Thyroid gland (tissue), 4 donors: ENCODE results near the gene EEF1A1. TPM values are rescaled to one million over a fixed set of nuclear protein-coding genes. Genes with fewer than 3 reads are reported as not detected.

ENCODE experiments used
- DNase-seq, 2 donors: peaks; one replicate each; pipeline ENCODE4 v3.0.0-alpha.2; 2019
- H3K27ac ChIP-seq, 3 donors: fragments of 200-600 bp; sonication (generic); 1 replicate in 2 of 3; 2 replicates in 1 of 3; pipeline ENCODE4 v1.5.1; 2016 to 2019; ENCODE audit warnings: mild to moderate bottlenecking in 1 of 3, moderate library complexity in 1 of 3
- H3K27me3 ChIP-seq: fragments of 200-600 bp; sonication (generic); one replicate; pipeline ENCODE4 v1.5.1; 2019
- H3K36me3 ChIP-seq, 2 donors: fragments of 200-600 bp; sonication (generic); one replicate each; pipeline ENCODE4 v1.5.1; 2016 to 2019
- H3K4me1 ChIP-seq, 2 donors: fragments of 200-600 bp; sonication (generic); one replicate each; pipeline ENCODE4 v1.5.1; 2017 to 2019
- H3K4me3 ChIP-seq, 3 donors: fragments of 200-600 bp; sonication (generic); replicated peaks in 1 of 3; 1 replicate in 2 of 3; 2 replicates in 1 of 3; pipeline ENCODE4 v1.5.1; 2016; ENCODE audit warnings: mild to moderate bottlenecking in 1 of 3
- H3K9me3 ChIP-seq: fragments of 200-600 bp; sonication (generic); one replicate; pipeline ENCODE4 v1.5.1; 2017
- CTCF ChIP-seq, 6 experiments: fragments of 200-600 bp in 3 of 6; fragments of 450-650 bp in 3 of 6; sonication (generic) in 3 of 6; IDR thresholded peaks; one replicate each; pipeline ENCODE4 v1.5.1; 2016 to 2019; ENCODE audit warnings: antibody characterized with exemption in 6 of 6, mild to moderate bottlenecking in 2 of 6, inconsistent platforms in 1 of 6, moderate library complexity in 1 of 6
- POLR2A ChIP-seq, 2 donors: fragments of 450-650 bp; IDR thresholded peaks; one replicate each; pipeline ENCODE4 v1.6.1; 2017; ENCODE audit warnings: antibody characterized with exemption in 2 of 2, mild to moderate bottlenecking in 2 of 2, moderate library complexity in 1 of 2
- WGBS, 2 donors: methylation state at CpG; one replicate each; pipeline ENCODE4 v1.1.5; 2017; 5-methylcytosine and 5-hydroxymethylcytosine counted together
- intact Hi-C: fragments of 100-400 bp; cut with DNase I; formaldehyde crosslinking; loops from one replicate; pipeline ENCODE4 v1.15.1; 2023
- total RNA-seq, 4 donors: library from RNA; depleted of rRNA; stranded (reverse); fragments of >200 nt; gene quantifications; one replicate each; pipeline ENCODE4 v1.2.3, GENCODE V29; 2016

Gene EEF1A1
- total RNA-seq, 4 donors from 2014 or later, result 9,141 to 11,705 (median 10,644) TPM

DNA sequence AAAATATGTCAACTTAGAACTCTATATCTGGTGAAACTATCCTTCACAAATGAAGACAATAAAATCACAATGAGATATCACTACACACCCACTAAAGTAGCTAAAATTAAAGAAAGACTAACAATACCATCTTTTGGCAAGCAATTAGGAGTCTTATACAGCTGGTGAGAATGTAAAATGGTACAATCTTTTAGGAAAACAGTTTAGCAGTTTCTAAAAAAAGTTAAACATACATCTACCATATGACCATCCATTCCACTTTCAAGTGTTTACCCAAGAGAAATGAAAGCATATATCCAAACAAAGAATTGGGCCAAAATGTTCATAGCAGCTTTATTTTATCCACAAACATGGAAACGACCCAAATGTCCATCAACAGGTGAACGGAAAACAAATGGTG, 13.8 kb upstream of the EEF1A1 start:
- Histone ChIP-seq H3K4me1 (no peaks in the 10 kb centered on the region), H3K27me3 (no peaks in the 10 kb centered on the region), H3K36me3 (no peaks in the 10 kb centered on the region), H3K27ac (no peak overlapping the region), H3K9me3 (no peaks in the 10 kb centered on the region), H3K4me3 (no peak overlapping the region)
- 77 to 83% methylated on average over 2 of the region's 2 CpGs for WGBS, 2 donors
- intact Hi-C loops, result no loop called here
- no peak for TF ChIP-seq CTCF (IDR thresholded peaks at IDR 0.05)
- TF ChIP-seq POLR2A (IDR thresholded peaks at IDR 0.05), result no peak
- DNase-seq, result no peak

DNA sequence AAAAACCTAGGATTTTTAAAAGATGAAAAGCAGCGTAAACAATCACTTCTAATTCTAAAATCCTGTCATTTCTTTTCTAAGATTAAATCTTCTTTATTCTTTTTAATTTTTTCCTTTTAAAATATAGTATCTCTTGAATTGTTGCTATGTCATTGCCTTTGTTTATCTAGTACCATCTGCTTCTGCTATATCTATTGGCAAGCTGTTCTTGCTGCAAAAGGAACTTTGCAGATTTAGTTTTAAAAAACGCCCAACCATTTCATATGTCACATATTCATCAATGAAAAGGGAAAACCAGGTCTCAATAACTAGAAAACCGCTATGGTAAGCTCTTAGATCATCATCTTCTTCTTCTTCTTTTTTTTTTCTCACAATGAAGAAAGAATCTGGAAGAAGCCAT, 11.5 kb upstream of the EEF1A1 start:
- Histone ChIP-seq H3K27me3 (no peaks in the 10 kb centered on the region), H3K4me1 (no peaks in the 10 kb centered on the region), H3K9me3 (no peaks in the 10 kb centered on the region), H3K36me3 (no peaks in the 10 kb centered on the region), H3K27ac (no peak overlapping the region), H3K4me3 (no peak overlapping the region)
- intact Hi-C loops, result no loop called here
- no peak for DNase-seq
- no peak for TF ChIP-seq POLR2A (IDR thresholded peaks at IDR 0.05)
- no peak for TF ChIP-seq CTCF (IDR thresholded peaks at IDR 0.05)
- 94% methylated on average over 3 of the region's 3 CpGs for WGBS, 2 donors

DNA sequence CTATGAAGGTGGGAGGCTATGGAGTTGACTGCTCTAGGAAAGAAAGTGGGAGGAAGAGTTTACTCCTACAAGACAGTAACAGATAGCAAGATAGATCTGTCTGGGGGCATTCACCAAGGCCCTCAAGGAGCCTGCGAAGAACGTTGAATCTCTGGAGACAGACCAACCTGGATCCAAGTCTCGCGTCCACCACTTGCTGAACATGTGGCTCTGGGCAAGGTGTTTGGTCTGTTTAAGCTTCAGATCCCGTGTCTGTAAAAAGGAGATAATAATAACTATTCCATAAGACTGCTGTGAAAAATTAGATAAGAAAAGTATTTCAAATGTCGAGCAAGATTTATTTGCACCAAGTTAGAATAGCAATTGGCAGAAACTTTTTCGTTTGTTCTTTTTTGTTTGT, 8.1 kb upstream of the EEF1A1 start:
- Histone ChIP-seq H3K4me3 (no peak overlapping the region), H3K27me3 (no peaks in the 10 kb centered on the region), H3K27ac (no peak overlapping the region), H3K9me3 (no peaks in the 10 kb centered on the region), H3K36me3 (no peaks in the 10 kb centered on the region), H3K4me1 (peaks cover 0 to 3% of the 10 kb centered on the region in 2 donors)
- intact Hi-C loops, result loop anchor here (10.0 kb wide), 1 partner anchor 46 kb away; no protein-coding TSS in a partner anchor
- DNase-seq, result no peak
- TF ChIP-seq POLR2A (IDR thresholded peaks at IDR 0.05), result no peak
- TF ChIP-seq CTCF (IDR thresholded peaks at IDR 0.05), result no peak
- WGBS, 2 donors, result 76 to 82% methylated on average over 7 of the region's 7 CpGs

GRCh38 chr6:73525546-73526330, 4.9 kb upstream of the EEF1A1 start:
- Histone ChIP-seq H3K27me3 (no peaks in the 10 kb centered on the region), H3K4me3 (no peak overlapping the region), H3K36me3 (no peaks in the 10 kb centered on the region), H3K4me1 (peaks cover 0 to 14% of the 10 kb centered on the region in 2 donors), H3K9me3 (no peaks in the 10 kb centered on the region), H3K27ac (no peak overlapping the region)
- DNase-seq, result no peak
- intact Hi-C loops, result loop anchor here (10.0 kb wide), 1 partner anchor 49 kb away; no protein-coding TSS in a partner anchor
- 96% methylated on average over 3 of the region's 3 CpGs for WGBS, 2 donors
- TF ChIP-seq POLR2A (IDR thresholded peaks at IDR 0.05), result no peak

DNA sequence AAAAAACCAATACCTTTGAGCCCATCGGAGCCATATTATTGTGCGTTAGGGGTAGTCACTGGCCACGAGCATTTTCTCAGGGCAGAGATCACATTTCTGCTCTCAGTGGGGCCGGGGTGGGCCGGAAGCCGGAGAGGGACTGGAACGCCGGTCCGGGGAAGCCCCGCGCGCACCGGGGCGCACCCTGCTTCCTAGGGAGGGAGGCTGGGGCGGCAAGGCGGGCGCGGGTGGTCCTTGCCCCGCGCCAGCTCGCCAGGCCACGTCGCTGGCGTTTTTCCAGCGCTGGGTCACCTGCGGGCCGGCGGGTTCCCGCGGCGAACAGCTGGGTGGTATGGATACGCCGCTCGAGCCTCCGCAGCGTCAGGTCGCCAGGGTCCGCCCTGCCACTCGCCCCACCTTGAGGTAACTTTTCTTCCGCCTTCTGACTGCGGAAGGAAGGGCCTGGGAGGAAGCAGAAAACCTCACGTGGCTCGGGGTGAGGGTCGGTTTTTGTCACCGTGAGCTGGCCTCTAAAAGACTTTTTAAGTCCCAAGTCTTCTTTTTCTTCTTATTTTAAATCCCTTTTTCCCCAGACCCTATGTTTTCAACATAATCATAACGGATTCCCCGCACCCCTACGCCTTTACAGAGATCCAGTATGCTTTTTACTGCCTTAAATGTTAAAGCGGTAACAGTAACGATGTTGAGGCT, 2.7 kb upstream of the EEF1A1 start:
- Histone ChIP-seq H3K9me3 (no peaks in the 10 kb centered on the region), H3K4me1 (peaks cover 7 to 19% of the 10 kb centered on the region in 2 donors), H3K4me3 (peak overlapping the region; percentile 60 to 83 (median 73)), H3K36me3 (peaks cover 9 to 22% of the 10 kb centered on the region in 2 donors), H3K27me3 (no peaks in the 10 kb centered on the region), H3K27ac (peak overlapping the region; percentile 73 to 100 (median 99))
- WGBS, 2 donors, result 7 to 14% methylated on average over 22 to 44 of the region's 50 CpGs
- intact Hi-C loops, result loop anchor here (10.0 kb wide), 1 partner anchor 51 kb away; no protein-coding TSS in a partner anchor
- TF ChIP-seq CTCF (IDR thresholded peaks at IDR 0.05) (no peak), POLR2A (IDR thresholded peaks at IDR 0.05) (peak in 1 of 2 donors; percentile 86)
- DNase-seq, result peak; percentile 63 to 66
